Cardiac fibroblast (primary cell): ENCODE data around the gene PHOSPHO2.
"Not testable (repeated sequence)": the region's sequence is repeated elsewhere in the genome, so short reads cannot be mapped to it uniquely, and the experiment has no call there.

ENCODE experiments used
- DNase-seq, 2 donors: peaks; one replicate each; pipeline versions ENCODE4 v3.0.0 to v3.0.0-alpha.2; 2010; ENCODE audit warnings: low read depth in 2 of 2
- H3K4me3 ChIP-seq, 2 donors: replicated peaks in 1 of 2; 1 replicate in 1 of 2; 2 replicates in 1 of 2; pipeline ENCODE4 v1.5.1; 2011; ENCODE audit warnings: low read depth in 2 of 2, low read length in 2 of 2, mild to moderate bottlenecking in 2 of 2, moderate library complexity in 1 of 2
- TF ChIP-seq, protein P1 (sequence below): IDR thresholded peaks from one replicate; pipeline ENCODE4 v1.5.1; 2011; ENCODE audit warnings: low read depth, mild to moderate bottlenecking, low read length, inconsistent platforms

The PHOSPHO2 gene

GRCh38 chr2:169683054-169683424 lies 11.2 kb upstream of the PHOSPHO2 start:
- no peak overlapping the region for H3K4me3 ChIP-seq
- TF ChIP-seq, protein P1, sequence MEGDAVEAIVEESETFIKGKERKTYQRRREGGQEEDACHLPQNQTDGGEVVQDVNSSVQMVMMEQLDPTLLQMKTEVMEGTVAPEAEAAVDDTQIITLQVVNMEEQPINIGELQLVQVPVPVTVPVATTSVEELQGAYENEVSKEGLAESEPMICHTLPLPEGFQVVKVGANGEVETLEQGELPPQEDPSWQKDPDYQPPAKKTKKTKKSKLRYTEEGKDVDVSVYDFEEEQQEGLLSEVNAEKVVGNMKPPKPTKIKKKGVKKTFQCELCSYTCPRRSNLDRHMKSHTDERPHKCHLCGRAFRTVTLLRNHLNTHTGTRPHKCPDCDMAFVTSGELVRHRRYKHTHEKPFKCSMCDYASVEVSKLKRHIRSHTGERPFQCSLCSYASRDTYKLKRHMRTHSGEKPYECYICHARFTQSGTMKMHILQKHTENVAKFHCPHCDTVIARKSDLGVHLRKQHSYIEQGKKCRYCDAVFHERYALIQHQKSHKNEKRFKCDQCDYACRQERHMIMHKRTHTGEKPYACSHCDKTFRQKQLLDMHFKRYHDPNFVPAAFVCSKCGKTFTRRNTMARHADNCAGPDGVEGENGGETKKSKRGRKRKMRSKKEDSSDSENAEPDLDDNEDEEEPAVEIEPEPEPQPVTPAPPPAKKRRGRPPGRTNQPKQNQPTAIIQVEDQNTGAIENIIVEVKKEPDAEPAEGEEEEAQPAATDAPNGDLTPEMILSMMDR: no peak
- no peak for DNase-seq

- TF ChIP-seq, protein P1: no peak
- no peak for DNase-seq
Observed at GRCh38 chr2:169683425-169684134, 10.7 kb upstream of the PHOSPHO2 start.

GRCh38 chr2:169684135-169684565 lies 10.1 kb upstream of the PHOSPHO2 start:
- TF ChIP-seq, protein P1: no peak
- no peak for DNase-seq
- no peak overlapping the region for H3K4me3 ChIP-seq

More at GRCh38 chr2:169683425-169684134, 10.7 kb upstream of the PHOSPHO2 start:
- no peak overlapping the region for H3K4me3 ChIP-seq

DNA sequence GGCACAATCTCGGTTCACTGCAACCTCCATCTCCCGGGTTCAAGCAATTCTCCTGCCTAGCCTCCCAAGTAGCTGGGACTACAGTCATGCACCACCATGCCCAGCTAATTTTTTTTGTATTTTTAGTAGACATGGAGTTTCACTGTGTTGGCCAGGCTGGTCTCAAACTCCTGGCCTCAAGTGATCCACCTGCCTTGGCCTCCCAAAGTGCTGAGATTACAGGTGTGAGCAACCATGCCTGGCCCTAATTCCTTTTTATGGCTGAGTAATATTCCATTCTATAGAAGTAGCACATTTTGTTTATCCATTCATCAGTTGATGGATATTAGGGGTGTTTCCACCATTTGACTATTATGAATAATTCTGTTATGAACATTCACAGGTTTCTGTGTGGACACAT lies 9.6 kb upstream of the PHOSPHO2 start:
- not testable (repeated sequence) for DNase-seq, H3K4me3 ChIP-seq

DNA sequence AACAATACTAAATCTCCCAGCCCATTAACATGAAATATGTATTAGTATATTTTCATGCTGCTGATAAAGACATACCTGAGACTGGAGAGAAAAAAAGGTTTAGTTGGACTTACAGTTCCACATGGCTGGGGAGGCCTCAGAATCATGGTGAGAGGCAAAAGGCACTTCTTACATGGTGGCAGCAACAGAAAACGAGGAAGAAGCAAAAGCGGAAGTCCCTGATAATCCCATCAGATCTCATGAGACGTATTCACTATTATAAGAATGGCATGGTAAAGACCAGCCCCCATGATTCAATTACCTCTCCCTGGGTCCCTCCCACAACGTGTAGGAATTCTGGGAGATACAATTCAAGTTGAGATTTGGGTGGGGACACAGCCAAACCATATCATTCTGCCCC lies 7.4 kb upstream of the PHOSPHO2 start:
- H3K4me3 ChIP-seq, DNase-seq: not testable (repeated sequence)

- not testable (repeated sequence) for DNase-seq, H3K4me3 ChIP-seq
Observed at GRCh38 chr2:169687943-169688342, 6.3 kb upstream of the PHOSPHO2 start.

DNA sequence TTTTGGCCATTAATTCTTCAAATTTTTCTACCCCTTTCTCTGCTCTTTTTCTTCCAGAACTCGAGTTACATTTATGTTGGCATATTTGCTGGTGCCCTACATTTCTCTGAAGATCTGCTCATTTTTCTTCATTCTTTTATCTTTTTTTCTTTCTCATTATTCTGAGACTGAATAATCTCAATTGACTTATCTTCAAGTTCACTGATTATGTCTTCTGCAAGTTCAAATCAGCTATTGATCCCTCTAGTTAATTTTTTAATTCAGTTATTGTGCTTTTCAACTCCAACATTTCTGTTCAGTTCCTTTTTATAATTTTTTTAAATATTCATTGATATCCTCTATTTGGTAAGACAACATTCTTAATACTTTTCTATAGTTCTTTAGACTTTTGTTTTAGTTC lies 3.3 kb upstream of the PHOSPHO2 start:
- no peak for DNase-seq

GRCh38 chr2:169692718-169693117 lies 1.6 kb upstream of the PHOSPHO2 start:
- no peak overlapping the region for H3K4me3 ChIP-seq
- TF ChIP-seq, protein P1: no peak
- DNase-seq: no peak

More for the DNA sequence above, 3.3 kb upstream of the PHOSPHO2 start:
- TF ChIP-seq, protein P1: no peak
- no peak overlapping the region for H3K4me3 ChIP-seq
